ENCODE data around the gene ELL2.

DNA sequence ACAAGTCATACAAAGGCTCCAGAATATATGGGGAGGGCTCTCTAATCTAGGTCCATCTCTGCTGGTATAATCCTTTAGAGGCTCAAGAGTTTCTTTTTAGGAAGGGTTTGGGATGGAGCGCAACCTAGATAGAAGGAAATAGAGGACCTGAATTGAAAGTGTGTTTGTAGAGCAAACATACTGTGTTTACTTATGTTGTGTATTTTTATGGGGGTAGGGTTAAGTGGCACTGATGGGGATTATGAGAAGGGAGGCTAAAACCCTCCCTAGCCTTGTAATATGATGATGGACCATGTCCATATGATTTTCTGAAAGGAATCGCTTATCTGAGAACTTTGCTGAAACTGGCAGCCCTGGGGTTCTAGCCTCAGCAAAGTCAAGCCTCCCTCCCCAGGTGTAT lies 4.4 kb upstream of the ELL2 start:
- TF ChIP-seq, protein P1, sequence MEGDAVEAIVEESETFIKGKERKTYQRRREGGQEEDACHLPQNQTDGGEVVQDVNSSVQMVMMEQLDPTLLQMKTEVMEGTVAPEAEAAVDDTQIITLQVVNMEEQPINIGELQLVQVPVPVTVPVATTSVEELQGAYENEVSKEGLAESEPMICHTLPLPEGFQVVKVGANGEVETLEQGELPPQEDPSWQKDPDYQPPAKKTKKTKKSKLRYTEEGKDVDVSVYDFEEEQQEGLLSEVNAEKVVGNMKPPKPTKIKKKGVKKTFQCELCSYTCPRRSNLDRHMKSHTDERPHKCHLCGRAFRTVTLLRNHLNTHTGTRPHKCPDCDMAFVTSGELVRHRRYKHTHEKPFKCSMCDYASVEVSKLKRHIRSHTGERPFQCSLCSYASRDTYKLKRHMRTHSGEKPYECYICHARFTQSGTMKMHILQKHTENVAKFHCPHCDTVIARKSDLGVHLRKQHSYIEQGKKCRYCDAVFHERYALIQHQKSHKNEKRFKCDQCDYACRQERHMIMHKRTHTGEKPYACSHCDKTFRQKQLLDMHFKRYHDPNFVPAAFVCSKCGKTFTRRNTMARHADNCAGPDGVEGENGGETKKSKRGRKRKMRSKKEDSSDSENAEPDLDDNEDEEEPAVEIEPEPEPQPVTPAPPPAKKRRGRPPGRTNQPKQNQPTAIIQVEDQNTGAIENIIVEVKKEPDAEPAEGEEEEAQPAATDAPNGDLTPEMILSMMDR (IDR thresholded peaks at IDR 0.05; ENCODE audit: low read length), result no peak
- TF ChIP-seq EZH2phosphoT487 (IDR thresholded peaks at IDR 0.05; ENCODE audit: low read length), result no peak
- no peak for TF ChIP-seq EZH2 (optimal IDR thresholded peaks at IDR 0.05; ENCODE audit: low read depth, low read length)
